HG02973 (cell line): ENCODE results near the gene CAPSL.
"Not testable (repeated sequence)": the region's sequence is repeated elsewhere in the genome, so short reads cannot be mapped to it uniquely, and the experiment has no call there.

Experiments used
- ATAC-seq: cut with Tn5 transposase; IDR thresholded peaks from one replicate; pipeline ENCODE4 v1.9.1; 2021; ENCODE audit warnings: moderate library complexity; ENCODE audit not compliant: unreplicated experiment

Gene CAPSL

GRCh38 chr5:35938568-35939227 is at the start of gene CAPSL:
Gene CAPSL, minus strand, starts transcription at chr5:35938622. Its CDS starts 17,502 bp downstream, at chr5:35921120.
- ATAC-seq, result no peak

- no peak for ATAC-seq
These were observed 49.4 kb upstream of the CAPSL start for GRCh38 chr5:35987776-35988175.

GRCh38 chr5:35979715-35980114 is 41.3 kb upstream of the CAPSL start:
- ATAC-seq, result no peak

GRCh38 chr5:35976859-35977258 is 38.4 kb upstream of the CAPSL start:
- ATAC-seq, result not testable (repeated sequence)

GRCh38 chr5:35974570-35974969 is 36.1 kb upstream of the CAPSL start:
- no peak for ATAC-seq

- ATAC-seq, result no peak
These were observed 33.4 kb upstream of the CAPSL start for GRCh38 chr5:35971878-35972210.

GRCh38 chr5:35971186-35971877 is 32.9 kb upstream of the CAPSL start:
- ATAC-seq, result no peak

GRCh38 chr5:35963381-35963843 is 25.0 kb upstream of the CAPSL start:
- no peak for ATAC-seq

GRCh38 chr5:35960328-35960727 is 21.9 kb upstream of the CAPSL start:
- ATAC-seq, result no peak

- no peak for ATAC-seq
These were observed 18.0 kb upstream of the CAPSL start for GRCh38 chr5:35956429-35956828.

GRCh38 chr5:35954175-35954574 is 15.8 kb upstream of the CAPSL start:
- no peak for ATAC-seq

GRCh38 chr5:35947085-35947484 is 8.7 kb upstream of the CAPSL start:
- no peak for ATAC-seq

- ATAC-seq, result no peak
These were observed 1.2 kb upstream of the CAPSL start for GRCh38 chr5:35939639-35940038.

- no peak for ATAC-seq
These were observed 11.9 kb downstream of the CAPSL start for GRCh38 chr5:35926389-35927051.

- no peak for ATAC-seq
These were observed 13.3 kb downstream of the CAPSL start for GRCh38 chr5:35924950-35925722.

GRCh38 chr5:35924122-35924949 is 14.1 kb downstream of the CAPSL start:
- no peak for ATAC-seq

GRCh38 chr5:35922468-35922867 is 16.0 kb downstream of the CAPSL start:
- no peak for ATAC-seq

GRCh38 chr5:35921930-35922329 is 16.5 kb downstream of the CAPSL start:
- no peak for ATAC-seq

GRCh38 chr5:35920890-35921289 is 17.5 kb downstream of the CAPSL start:
- no peak for ATAC-seq

- no peak for ATAC-seq
These were observed 19.2 kb downstream of the CAPSL start for GRCh38 chr5:35919191-35919590.
